ENCODE results near the gene MCF2L2. TPM values are rescaled to one million over a fixed set of nuclear protein-coding genes. Genes with fewer than 3 reads are reported as not detected.
A peak's percentile ranks its signal among the peaks of the same experiment; 100 is the strongest.

Gene MCF2L2
- total and polyA plus RNA-seq, 9 of the 15 experiments (the other 6 are each of a cell fraction or from before 2014, with no cell fraction given) = 0.56 to 4.2 (median 3.0) TPM

DNA sequence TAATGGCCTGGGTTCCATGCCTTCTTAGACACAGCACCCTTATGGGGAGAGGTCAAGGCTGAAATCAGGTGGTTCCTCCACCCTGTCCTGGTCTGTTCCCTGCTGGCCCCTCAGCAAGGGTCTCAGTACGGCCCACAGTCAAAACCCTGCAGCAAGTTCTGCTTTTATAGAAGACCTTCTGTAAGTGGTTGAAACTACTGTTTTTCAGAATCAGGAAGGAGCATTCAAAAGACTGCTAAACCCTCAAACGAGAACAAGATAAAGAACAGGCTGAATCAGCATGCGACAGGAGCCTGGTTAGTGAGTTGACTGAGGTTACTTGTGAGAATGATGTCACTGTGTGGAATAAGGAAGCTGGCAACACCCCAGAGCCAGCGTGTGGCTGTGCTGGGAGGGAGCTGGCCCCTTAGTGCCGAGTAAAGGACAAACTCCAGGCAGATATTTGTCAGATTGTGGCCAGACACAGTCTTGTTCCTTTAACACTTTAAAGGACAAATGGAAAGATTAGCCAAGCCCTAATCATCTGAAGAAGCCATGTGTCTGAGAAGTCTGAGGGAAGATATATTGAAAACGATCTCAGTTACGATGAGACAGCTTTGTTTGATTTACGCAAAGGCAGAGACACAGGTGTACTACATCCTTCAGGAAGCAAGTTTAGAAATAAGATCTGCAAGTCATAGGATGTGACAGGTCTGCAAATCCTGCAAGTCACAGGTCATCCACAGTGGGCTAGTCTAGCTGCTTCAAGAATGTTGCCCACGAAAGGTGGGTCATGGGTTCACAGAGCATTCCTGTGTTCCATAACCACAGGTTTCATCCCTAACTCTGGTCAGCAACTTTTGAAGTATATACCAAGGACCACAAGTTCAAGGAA is 121.4 kb downstream of the MCF2L2 start (continued):
- TF ChIP-seq PPARD (CRISPR knock-in tag; IDR thresholded peaks at IDR 0.05) (no peak), U2AF2 (optimal IDR thresholded peaks at IDR 0.05; ENCODE audit: low read depth, low read length) (no peak), PRPF4 (IDR thresholded peaks at IDR 0.05; ENCODE audit: insufficient read depth, low read depth, low read length, poor library complexity, severe bottlenecking) (no peak), NR0B1 (IDR thresholded peaks at IDR 0.05; ENCODE audit: partially characterized antibody) (no peak), SOX6 (IDR thresholded peaks at IDR 0.05) (peak; percentile 41; the same call in 1 of the 2 replicates), MAFG (tag; conservative IDR thresholded peaks at IDR 0.05) (peak; percentile 82), TCF3 (CRISPR knock-in tag; IDR thresholded peaks at IDR 0.05) (peak; percentile 52), TSC22D4 (tag; IDR thresholded peaks at IDR 0.05) (no peak), SMARCA4 (IDR thresholded peaks at IDR 0.05) (peak; percentile 66; the same call in 1 of the 2 replicates), KDM5B (IDR thresholded peaks at IDR 0.05; ENCODE audit: insufficient replicate concordance, low read depth, low read length) (peak; percentile 0), HDAC1 (IDR thresholded peaks at IDR 0.05) (no peak), ZC3H4 (CRISPR knock-in tag; IDR thresholded peaks at IDR 0.05; ENCODE audit: borderline replicate concordance) (no peak), HEY1 (CRISPR knock-in tag; IDR thresholded peaks at IDR 0.05; ENCODE audit: borderline replicate concordance) (no peak; the same call in 1 of the 2 replicates)
- TF ChIP-seq, protein P1, sequence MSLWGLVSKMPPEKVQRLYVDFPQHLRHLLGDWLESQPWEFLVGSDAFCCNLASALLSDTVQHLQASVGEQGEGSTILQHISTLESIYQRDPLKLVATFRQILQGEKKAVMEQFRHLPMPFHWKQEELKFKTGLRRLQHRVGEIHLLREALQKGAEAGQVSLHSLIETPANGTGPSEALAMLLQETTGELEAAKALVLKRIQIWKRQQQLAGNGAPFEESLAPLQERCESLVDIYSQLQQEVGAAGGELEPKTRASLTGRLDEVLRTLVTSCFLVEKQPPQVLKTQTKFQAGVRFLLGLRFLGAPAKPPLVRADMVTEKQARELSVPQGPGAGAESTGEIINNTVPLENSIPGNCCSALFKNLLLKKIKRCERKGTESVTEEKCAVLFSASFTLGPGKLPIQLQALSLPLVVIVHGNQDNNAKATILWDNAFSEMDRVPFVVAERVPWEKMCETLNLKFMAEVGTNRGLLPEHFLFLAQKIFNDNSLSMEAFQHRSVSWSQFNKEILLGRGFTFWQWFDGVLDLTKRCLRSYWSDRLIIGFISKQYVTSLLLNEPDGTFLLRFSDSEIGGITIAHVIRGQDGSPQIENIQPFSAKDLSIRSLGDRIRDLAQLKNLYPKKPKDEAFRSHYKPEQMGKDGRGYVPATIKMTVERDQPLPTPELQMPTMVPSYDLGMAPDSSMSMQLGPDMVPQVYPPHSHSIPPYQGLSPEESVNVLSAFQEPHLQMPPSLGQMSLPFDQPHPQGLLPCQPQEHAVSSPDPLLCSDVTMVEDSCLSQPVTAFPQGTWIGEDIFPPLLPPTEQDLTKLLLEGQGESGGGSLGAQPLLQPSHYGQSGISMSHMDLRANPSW (CRISPR knock-in tag; IDR thresholded peaks at IDR 0.05) = no peak
- TF ChIP-seq, protein P2, sequence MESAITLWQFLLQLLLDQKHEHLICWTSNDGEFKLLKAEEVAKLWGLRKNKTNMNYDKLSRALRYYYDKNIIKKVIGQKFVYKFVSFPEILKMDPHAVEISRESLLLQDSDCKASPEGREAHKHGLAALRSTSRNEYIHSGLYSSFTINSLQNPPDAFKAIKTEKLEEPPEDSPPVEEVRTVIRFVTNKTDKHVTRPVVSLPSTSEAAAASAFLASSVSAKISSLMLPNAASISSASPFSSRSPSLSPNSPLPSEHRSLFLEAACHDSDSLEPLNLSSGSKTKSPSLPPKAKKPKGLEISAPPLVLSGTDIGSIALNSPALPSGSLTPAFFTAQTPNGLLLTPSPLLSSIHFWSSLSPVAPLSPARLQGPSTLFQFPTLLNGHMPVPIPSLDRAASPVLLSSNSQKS (CRISPR knock-in tag; IDR thresholded peaks at IDR 0.05) = no peak
- TF ChIP-seq, protein P3, sequence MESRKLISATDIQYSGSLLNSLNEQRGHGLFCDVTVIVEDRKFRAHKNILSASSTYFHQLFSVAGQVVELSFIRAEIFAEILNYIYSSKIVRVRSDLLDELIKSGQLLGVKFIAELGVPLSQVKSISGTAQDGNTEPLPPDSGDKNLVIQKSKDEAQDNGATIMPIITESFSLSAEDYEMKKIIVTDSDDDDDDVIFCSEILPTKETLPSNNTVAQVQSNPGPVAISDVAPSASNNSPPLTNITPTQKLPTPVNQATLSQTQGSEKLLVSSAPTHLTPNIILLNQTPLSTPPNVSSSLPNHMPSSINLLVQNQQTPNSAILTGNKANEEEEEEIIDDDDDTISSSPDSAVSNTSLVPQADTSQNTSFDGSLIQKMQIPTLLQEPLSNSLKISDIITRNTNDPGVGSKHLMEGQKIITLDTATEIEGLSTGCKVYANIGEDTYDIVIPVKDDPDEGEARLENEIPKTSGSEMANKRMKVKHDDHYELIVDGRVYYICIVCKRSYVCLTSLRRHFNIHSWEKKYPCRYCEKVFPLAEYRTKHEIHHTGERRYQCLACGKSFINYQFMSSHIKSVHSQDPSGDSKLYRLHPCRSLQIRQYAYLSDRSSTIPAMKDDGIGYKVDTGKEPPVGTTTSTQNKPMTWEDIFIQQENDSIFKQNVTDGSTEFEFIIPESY (CRISPR knock-in tag; IDR thresholded peaks at IDR 0.05) = peak; percentile 53
